Measurements from ENCODE around the gene ANXA2.
"Not testable (repeated sequence)": the region's sequence is repeated elsewhere in the genome, so short reads cannot be mapped to it uniquely, and the experiment has no call there.

Gene ANXA2

GRCh38 chr15:60408463-60408981 lies 10.7 kb upstream of the ANXA2 start:
- DNase-seq (ENCODE audit: low spot score), result no peak

GRCh38 chr15:60407415-60407805 lies 9.6 kb upstream of the ANXA2 start:
- no peak for DNase-seq (ENCODE audit: low spot score)

- DNase-seq (ENCODE audit: low spot score), result no peak
Observed at GRCh38 chr15:60406513-60407414, 9.0 kb upstream of the ANXA2 start.

GRCh38 chr15:60405399-60405798 lies 7.6 kb upstream of the ANXA2 start:
- DNase-seq (ENCODE audit: low spot score), result no peak

GRCh38 chr15:60404351-60404750 lies 6.6 kb upstream of the ANXA2 start:
- DNase-seq (ENCODE audit: low spot score), result not testable (repeated sequence)

GRCh38 chr15:60400944-60401343 lies 3.2 kb upstream of the ANXA2 start:
- DNase-seq (ENCODE audit: low spot score), result no peak

- no peak for DNase-seq (ENCODE audit: low spot score)
Observed at GRCh38 chr15:60399931-60400330, 2.1 kb upstream of the ANXA2 start.

- no peak for DNase-seq (ENCODE audit: low spot score)
Observed at GRCh38 chr15:60399246-60399915, 1.6 kb upstream of the ANXA2 start.

- DNase-seq (ENCODE audit: low spot score), result peak; percentile 14
Observed at GRCh38 chr15:60396958-60397771, 621 bp downstream of the ANXA2 start.

- DNase-seq (ENCODE audit: low spot score), result no peak
Observed at GRCh38 chr15:60396560-60396957, 1.2 kb downstream of the ANXA2 start.

GRCh38 chr15:60396100-60396499 lies 1.7 kb downstream of the ANXA2 start:
- DNase-seq (ENCODE audit: low spot score), result no peak

- DNase-seq (ENCODE audit: low spot score), result no peak
Observed at GRCh38 chr15:60395276-60396011, 2.3 kb downstream of the ANXA2 start.

- DNase-seq (ENCODE audit: low spot score), result no peak
Observed at GRCh38 chr15:60394689-60395097, 3.1 kb downstream of the ANXA2 start.

GRCh38 chr15:60392986-60393790 lies 4.6 kb downstream of the ANXA2 start:
- DNase-seq (ENCODE audit: low spot score), result no peak

GRCh38 chr15:60392601-60392985 lies 5.2 kb downstream of the ANXA2 start:
- no peak for DNase-seq (ENCODE audit: low spot score)

GRCh38 chr15:60391722-60392315 lies 6.0 kb downstream of the ANXA2 start:
- no peak for DNase-seq (ENCODE audit: low spot score)

- DNase-seq (ENCODE audit: low spot score), result no peak
Observed at GRCh38 chr15:60390871-60391501, 6.8 kb downstream of the ANXA2 start.

- DNase-seq (ENCODE audit: low spot score), result no peak
Observed at GRCh38 chr15:60390231-60390630, 7.6 kb downstream of the ANXA2 start.

GRCh38 chr15:60389261-60390077 lies 8.3 kb downstream of the ANXA2 start:
- DNase-seq (ENCODE audit: low spot score), result no peak

Data from hematopoietic multipotent progenitor cell treated with erythropoietin and hydrocortisone succinate and interleukin-3 and kit ligand, for 17 days (in vitro differentiated cells).